IMR-90 (cell line): ENCODE data around the gene SERPINB2. TPM values are rescaled to one million over a fixed set of nuclear protein-coding genes. Genes with fewer than 3 reads are reported as not detected.

Source experiments
- ATAC-seq: fragments of 200-7000 bp; cut with Tn5 transposase; 2 replicates; pipeline ENCODE4 v1.9.1; 2020; ENCODE audit warnings: low read depth, mild to moderate bottlenecking, moderate library complexity
- BruUV-seq: library from RNA; stranded (reverse); fragments of 400-500 nt; replicated peaks from 2 replicates; lab custom pipeline; 2021; lab: Mats Ljungman, UMichigan
- CTCF ChIA-PET: fragments of 300-600 bp; formaldehyde crosslinking; extraction: SDS; loops from one replicate; lab custom pipeline; 2021; ENCODE audit warnings: antibody characterized with exemption; lab: Yijun Ruan, JAX
- POLR2A ChIA-PET: fragments of 300-600 bp; sonication (Branson Sonifier 250); formaldehyde crosslinking; loops from one replicate; lab custom pipeline; 2022; ENCODE audit warnings: antibody characterized with exemption; ENCODE audit not compliant: unreplicated experiment; lab: Charles Lee
- DNase-seq: peaks from one replicate; pipeline ENCODE4 v3.0.0; 2013
- H2AFZ ChIP-seq: replicated peaks from 2 replicates; pipeline ENCODE3; 2013; ENCODE audit warnings: low read length, mild to moderate bottlenecking; ENCODE audit not compliant: poor library complexity
- H2AK5ac ChIP-seq: 2 replicates; pipeline ENCODE4 v1.6.1; 2013; ENCODE audit warnings: low read depth, low read length, inconsistent platforms
- H2AK9ac ChIP-seq: replicated peaks from 2 replicates; pipeline ENCODE3; 2013; ENCODE audit warnings: mild to moderate bottlenecking, low read depth, low read length, moderate library complexity; ENCODE audit not compliant: poor library complexity
- H2BK120ac ChIP-seq: 2 replicates; pipeline ENCODE4 v1.6.1; 2013; ENCODE audit warnings: low read depth, low read length, inconsistent platforms
- H2BK15ac ChIP-seq: 3 replicates; pipeline ENCODE4 v1.6.1; 2013; ENCODE audit warnings: low read depth, low read length, inconsistent platforms
- H2BK20ac ChIP-seq: 2 replicates; pipeline ENCODE4 v1.6.1; 2013; ENCODE audit warnings: low read depth, mild to moderate bottlenecking, inconsistent platforms, low read length, moderate library complexity
- H2BK5ac ChIP-seq: 2 replicates; pipeline ENCODE4 v1.6.1; 2013; ENCODE audit warnings: mild to moderate bottlenecking, low read depth, low read length, inconsistent platforms; ENCODE audit not compliant: poor library complexity, severe bottlenecking
- H3K14ac ChIP-seq: replicated peaks from 2 replicates; pipeline ENCODE4 v1.6.1; 2013; ENCODE audit warnings: low read depth, low read length, inconsistent platforms
- H3K18ac ChIP-seq: 2 replicates; pipeline ENCODE4 v1.6.1; 2013; ENCODE audit warnings: low read depth, low read length, control low read depth
- H3K23ac ChIP-seq: 2 replicates; pipeline ENCODE4 v1.6.1; 2013; ENCODE audit warnings: low read depth, low read length, inconsistent platforms
- H3K27ac ChIP-seq: 2 replicates; pipeline ENCODE4 v1.5.1; 2013; ENCODE audit warnings: mild to moderate bottlenecking, control low read depth, low read length; ENCODE audit not compliant: insufficient read depth
- H3K27me3 ChIP-seq: 2 replicates; pipeline ENCODE4 v1.6.1; 2013; ENCODE audit warnings: low read length; ENCODE audit not compliant: control insufficient read depth, insufficient read depth
- H3K36me3 ChIP-seq: 2 replicates; pipeline ENCODE4 v1.6.1; 2013; ENCODE audit warnings: low read length, mixed read lengths; ENCODE audit not compliant: control insufficient read depth, insufficient read depth
- H3K4ac ChIP-seq: 2 replicates; pipeline ENCODE4 v1.6.1; 2013; ENCODE audit warnings: low read depth, low read length, inconsistent platforms
- H3K4me1 ChIP-seq: 2 replicates; pipeline ENCODE4 v1.6.1; 2013; ENCODE audit warnings: low read length, mixed read lengths; ENCODE audit not compliant: control insufficient read depth, insufficient read depth
- H3K4me2 ChIP-seq: 2 replicates; pipeline ENCODE4 v1.6.1; 2013; ENCODE audit warnings: low read depth, mild to moderate bottlenecking, control low read depth, low read length, moderate library complexity
- H3K4me3 ChIP-seq: 2 replicates; pipeline ENCODE4 v1.5.1; 2013; ENCODE audit warnings: low read depth, mild to moderate bottlenecking, control low read depth, low read length, moderate library complexity; ENCODE audit not compliant: insufficient read depth
- H3K56ac ChIP-seq: 2 replicates; pipeline ENCODE4 v1.6.1; 2013; ENCODE audit warnings: low read length, inconsistent platforms; ENCODE audit not compliant: insufficient read depth; ENCODE audit errors: extremely low read depth
- H3K79me1 ChIP-seq, 2 experiments: 2 replicates each; pipeline ENCODE4 v1.6.1; 2013; ENCODE audit warnings: low read length in 2 of 2, inconsistent platforms in 1 of 2, low read depth in 1 of 2
- H3K9ac ChIP-seq: 2 replicates; pipeline ENCODE4 v1.6.1; 2013; ENCODE audit warnings: low read depth, low read length, control low read depth
- H3K9me1 ChIP-seq: 2 replicates; pipeline ENCODE4 v1.6.1; 2013; ENCODE audit warnings: low read length, inconsistent platforms; ENCODE audit not compliant: insufficient read depth
- H3K9me3 ChIP-seq: 2 replicates; pipeline ENCODE4 v1.6.1; 2013; ENCODE audit warnings: low read length; ENCODE audit not compliant: control insufficient read depth, insufficient read depth
- H4K20me1 ChIP-seq: 2 replicates; pipeline ENCODE4 v1.6.1; 2013; ENCODE audit warnings: low read length, inconsistent platforms; ENCODE audit not compliant: insufficient read depth
- H4K5ac ChIP-seq: 2 replicates; pipeline ENCODE4 v1.6.1; 2013; ENCODE audit warnings: mild to moderate bottlenecking, low read depth, low read length, control low read depth
- H4K8ac ChIP-seq, 2 experiments: 2 replicates each; pipeline ENCODE4 v1.6.1; 2013; ENCODE audit warnings: low read depth in 2 of 2, low read length in 2 of 2, control low read depth in 1 of 2, inconsistent platforms in 1 of 2
- H4K91ac ChIP-seq: 2 replicates; pipeline ENCODE4 v1.6.1; 2013; ENCODE audit warnings: low read depth, low read length, inconsistent platforms; ENCODE audit not compliant: insufficient read depth
- BHLHE40 ChIP-seq: fragments of 150-350 bp; IDR thresholded peaks from 2 replicates; pipeline ENCODE4 v1.6.1; 2016; ENCODE audit warnings: mild to moderate bottlenecking, low read depth, low read length
- CEBPB ChIP-seq: IDR thresholded peaks from 2 replicates; pipeline ENCODE4 v1.6.1; 2012; ENCODE audit warnings: low read depth, low read length, improper control_type of control experiment
- CHD1 ChIP-seq: IDR thresholded peaks from 2 replicates; pipeline ENCODE4 v1.6.1; 2012; ENCODE audit warnings: low read depth, low read length, improper control_type of control experiment
- CTCF ChIP-seq: conservative IDR thresholded peaks from 2 replicates; pipeline ENCODE4 v1.5.1; 2012; ENCODE audit warnings: mild to moderate bottlenecking, low read depth, low read length, improper control_type of control experiment
- ELK1 ChIP-seq: fragments of 150-350 bp; IDR thresholded peaks from 2 replicates; pipeline ENCODE4 v1.6.1; 2016; ENCODE audit warnings: low read depth, mild to moderate bottlenecking, low read length, moderate library complexity, borderline replicate concordance
- FOS ChIP-seq: fragments of 150-350 bp; IDR thresholded peaks from 2 replicates; pipeline ENCODE4 v1.6.1; 2016; ENCODE audit warnings: low read depth, low read length
- MAFK ChIP-seq: IDR thresholded peaks from 2 replicates; pipeline ENCODE4 v1.6.1; 2012; ENCODE audit warnings: low read depth, low read length, improper control_type of control experiment
- MAZ ChIP-seq: IDR thresholded peaks from 2 replicates; pipeline ENCODE4 v1.6.1; 2012; ENCODE audit warnings: low read depth, mild to moderate bottlenecking, low read length, improper control_type of control experiment, moderate library complexity, borderline replicate concordance
- MXI1 ChIP-seq: IDR thresholded peaks from 2 replicates; pipeline ENCODE4 v1.6.1; 2012; ENCODE audit warnings: low read depth, mild to moderate bottlenecking, low read length, moderate library complexity, borderline replicate concordance
- NFE2L2 ChIP-seq: fragments of 150-350 bp; IDR thresholded peaks from 2 replicates; pipeline ENCODE4 v1.6.1; 2016; ENCODE audit warnings: low read depth, mild to moderate bottlenecking, low read length
- POLR2A ChIP-seq: IDR thresholded peaks from 2 replicates; pipeline ENCODE4 v1.6.1; 2012; ENCODE audit warnings: mild to moderate bottlenecking, low read depth, low read length
- RAD21 ChIP-seq: IDR thresholded peaks from 2 replicates; pipeline ENCODE4 v1.6.1; 2012; ENCODE audit warnings: low read length, improper control_type of control experiment
- RCOR1 ChIP-seq: IDR thresholded peaks from 2 replicates; pipeline ENCODE4 v1.6.1; 2012; ENCODE audit warnings: mild to moderate bottlenecking, low read length, improper control_type of control experiment; ENCODE audit not compliant: insufficient replicate concordance
- RFX5 ChIP-seq: IDR thresholded peaks from 2 replicates; pipeline ENCODE4 v1.8.0; 2012; ENCODE audit warnings: low read depth, mild to moderate bottlenecking, low read length, moderate library complexity
- SMC3 ChIP-seq: fragments of 150-350 bp; IDR thresholded peaks from 2 replicates; pipeline ENCODE4 v1.6.1; 2016; ENCODE audit warnings: low read depth, mild to moderate bottlenecking, antibody characterized with exemption, low read length, moderate library complexity
- USF2 ChIP-seq: fragments of 150-350 bp; IDR thresholded peaks from 2 replicates; pipeline ENCODE4 v1.6.1; 2017; ENCODE audit warnings: mild to moderate bottlenecking, antibody characterized with exemption, low read length, low read depth
- WGBS, 2 experiments: methylation state at CpG; one replicate each; pipeline versions ENCODE4 v1.1.5 to v1.1.7; 2013; ENCODE audit warnings: missing lambda C conversion rate in 2 of 2; ENCODE audit not compliant: insufficient read length in 1 of 2; ENCODE audit errors: extremely low coverage in 2 of 2; 5-methylcytosine and 5-hydroxymethylcytosine counted together
- dilution Hi-C: fragments of 300-500 bp; cut with HindIII; formaldehyde crosslinking; loops from one replicate; pipeline ENCODE4 v1.14.3; 2018; ENCODE audit warnings: low sequenced_read_pairs; ENCODE audit not compliant: unreplicated experiment
- in situ Hi-C: fragments of 300-500 bp; cut with MboI; formaldehyde crosslinking; loops from 3 replicates; pipeline ENCODE4 v1.14.3; 2019; ENCODE audit warnings: low sequenced_read_pairs, inconsistent platforms, mixed read lengths
- intact Hi-C: fragments of 100-400 bp; cut with micrococcal nuclease; formaldehyde crosslinking; loops from 2 replicates; pipeline ENCODE4 v1.10.0; 2022
- polyA plus RNA-seq, 3 experiments: library from polyadenylated mRNA; depleted of rRNA; stranded (reverse); fragments of >200 nt; gene quantifications; 2 replicates each; pipeline ENCODE4 v1.2.3, GENCODE V29; 2012; ENCODE audit warnings: low replicate concordance in 1 of 3
- total RNA-seq: library from RNA; depleted of rRNA; stranded (reverse); fragments of >200 nt; gene quantifications from 2 replicates; pipeline ENCODE4 v1.2.3, GENCODE V29; 2012

The SERPINB2 gene
- total and polyA plus RNA-seq, 2 of the 4 experiments (the other 2 are of a cell fraction), result 32.1 to 43.0 TPM

DNA sequence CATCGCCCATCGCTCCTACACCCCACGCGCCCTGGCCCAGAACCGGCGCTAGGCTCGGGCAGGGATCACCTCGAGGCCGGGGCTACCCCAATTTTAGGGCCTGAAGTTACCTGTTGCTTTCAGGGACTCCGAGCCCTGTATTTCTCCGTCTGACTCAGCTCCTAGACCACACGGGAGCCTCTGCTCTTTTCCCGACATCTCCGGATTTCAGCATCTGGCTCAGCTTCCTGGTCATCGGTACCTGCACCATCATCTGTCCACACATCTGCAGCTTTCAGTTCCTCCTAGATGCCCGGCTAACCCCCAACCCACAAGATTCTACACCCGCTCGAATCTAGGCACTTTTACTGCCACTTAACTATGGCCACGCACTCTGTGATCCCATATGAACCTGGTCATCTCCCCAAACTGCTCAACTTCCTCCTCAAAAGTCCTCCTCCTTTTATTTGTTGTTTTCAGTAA is 49.5 kb downstream of the SERPINB2 start:
- Histone ChIP-seq H4K91ac (no peak overlapping the region), H4K20me1 (no peaks in the 10 kb centered on the region), H2BK5ac (no peak overlapping the region), H3K9ac (no peak overlapping the region), H3K79me1 (no peaks in the 10 kb centered on the region), H3K9me1 (no peaks in the 10 kb centered on the region), H3K14ac (no peak overlapping the region), H3K4me1 (no peaks in the 10 kb centered on the region), H2AK9ac (no peak overlapping the region), H3K27ac (no peak overlapping the region), H3K9me3 (no peaks in the 10 kb centered on the region), H3K23ac (no peak overlapping the region), H3K4ac (no peak overlapping the region), H2BK20ac (no peak overlapping the region), H3K56ac (no peak overlapping the region), H2BK15ac (no peak overlapping the region), H3K4me2 (peak overlapping the region; percentile 90; the same call in 1 of the 2 replicates), H3K27me3 (peaks cover 18% of the 10 kb centered on the region), H2AK5ac (no peak overlapping the region), H4K8ac (no peak overlapping the region), H3K18ac (no peak overlapping the region), H4K5ac (no peak overlapping the region), H3K4me3 (peak overlapping the region; percentile 54), H2AFZ (peak overlapping the region; percentile 93), H2BK120ac (no peak overlapping the region), H3K36me3 (no peaks in the 10 kb centered on the region)
- 49% methylated on average over 13 of the region's 19 CpGs; no CpG with 5 or more reads in 1 of the 2 experiments for WGBS, 2 experiments
- CTCF ChIA-PET, result interaction anchor here (0.5 to 1.8 kb wide), 9 partner anchors 13 to 411 kb away, joined by 3 to 5 read pairs (median 4); no protein-coding TSS in a partner anchor
- no peak for ATAC-seq
- no TSS peak for BruUV-seq
- DNase-seq, result no peak
- dilution Hi-C loops (no loop called here), in situ Hi-C loops (no loop called here), intact Hi-C loops (loop anchor here (1.0 to 2.0 kb wide), 2 partner anchors 88 to 419 kb away; no protein-coding TSS in a partner anchor)
- TF ChIP-seq CEBPB (no peak), POLR2A (no peak), MAFK (no peak), SMC3 (no peak), CTCF (no peak), MXI1 (no peak), RCOR1 (no peak), USF2 (no peak), CHD1 (no peak), BHLHE40 (no peak), FOS (no peak), NFE2L2 (no peak), MAZ (no peak), RFX5 (no peak), ELK1 (no peak), RAD21 (no peak)
- POLR2A ChIA-PET, result interaction anchor here (0.6 to 1.5 kb wide), 2 partner anchors 27 to 68 kb away, joined by 5 to 6 read pairs; no protein-coding TSS in a partner anchor
